ENCODE results near the gene PRF1.

GRCh38 chr10:70584909-70585544 is 17.5 kb downstream of the PRF1 start:
- TF ChIP-seq CTCF (IDR thresholded peaks at IDR 0.05): no peak
- no peak for TF ChIP-seq POLR2A (IDR thresholded peaks at IDR 0.05)
- no peak for TF ChIP-seq EP300 (IDR thresholded peaks at IDR 0.05)
